Tibial nerve (tissue), 4 donors: Measurements from ENCODE around the gene GNAQ.

Experiments used
- EP300 ChIP-seq, 2 donors: sonication (generic); formaldehyde crosslinking; IDR thresholded peaks; one replicate each; pipeline ENCODE4 v1.6.1; 2017; ENCODE audit warnings: antibody characterized with exemption in 2 of 2, mild to moderate bottlenecking in 1 of 2
- POLR2A ChIP-seq, 2 donors: fragments of 450-650 bp; IDR thresholded peaks; one replicate each; pipeline ENCODE4 v1.6.1; 2017; ENCODE audit warnings: antibody characterized with exemption in 2 of 2, mild to moderate bottlenecking in 2 of 2, moderate library complexity in 2 of 2
- TF ChIP-seq, protein P1 (sequence below), 5 experiments: fragments of 200-600 bp in 3 of 5; fragments of 450-650 bp in 2 of 5; sonication (generic) in 3 of 5; IDR thresholded peaks; one replicate each; pipeline ENCODE4 v1.5.1; 2016 to 2019; ENCODE audit warnings: antibody characterized with exemption in 5 of 5, mild to moderate bottlenecking in 3 of 5, moderate library complexity in 2 of 5

DNA sequence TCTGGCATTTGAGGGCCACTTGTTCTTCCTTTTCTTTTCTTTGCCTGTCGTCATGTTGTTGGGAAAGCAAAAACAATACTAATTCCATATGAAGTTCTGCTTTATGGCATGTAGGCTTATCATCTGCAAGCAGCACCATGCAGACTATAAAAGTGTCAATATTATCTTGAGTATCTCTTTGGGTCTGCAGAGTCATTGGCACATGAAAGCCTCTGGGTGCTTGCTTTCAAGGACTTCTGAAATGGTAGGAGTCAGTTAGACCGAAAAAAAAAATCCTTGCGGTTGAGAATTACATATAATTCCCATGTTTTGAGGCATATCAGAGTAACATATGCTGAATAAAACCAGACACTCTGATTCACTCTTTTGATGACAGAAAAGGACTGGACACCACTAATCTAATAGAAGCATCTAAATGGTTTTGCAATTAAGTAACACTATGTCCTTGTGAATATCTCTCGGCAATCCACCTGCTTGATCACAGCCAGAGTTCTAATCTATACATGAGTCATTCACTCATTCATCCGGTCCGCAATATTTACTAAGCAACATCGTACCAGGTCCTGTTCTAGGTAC lies 44.4 kb downstream of the GNAQ start:
- TF ChIP-seq, protein P1, sequence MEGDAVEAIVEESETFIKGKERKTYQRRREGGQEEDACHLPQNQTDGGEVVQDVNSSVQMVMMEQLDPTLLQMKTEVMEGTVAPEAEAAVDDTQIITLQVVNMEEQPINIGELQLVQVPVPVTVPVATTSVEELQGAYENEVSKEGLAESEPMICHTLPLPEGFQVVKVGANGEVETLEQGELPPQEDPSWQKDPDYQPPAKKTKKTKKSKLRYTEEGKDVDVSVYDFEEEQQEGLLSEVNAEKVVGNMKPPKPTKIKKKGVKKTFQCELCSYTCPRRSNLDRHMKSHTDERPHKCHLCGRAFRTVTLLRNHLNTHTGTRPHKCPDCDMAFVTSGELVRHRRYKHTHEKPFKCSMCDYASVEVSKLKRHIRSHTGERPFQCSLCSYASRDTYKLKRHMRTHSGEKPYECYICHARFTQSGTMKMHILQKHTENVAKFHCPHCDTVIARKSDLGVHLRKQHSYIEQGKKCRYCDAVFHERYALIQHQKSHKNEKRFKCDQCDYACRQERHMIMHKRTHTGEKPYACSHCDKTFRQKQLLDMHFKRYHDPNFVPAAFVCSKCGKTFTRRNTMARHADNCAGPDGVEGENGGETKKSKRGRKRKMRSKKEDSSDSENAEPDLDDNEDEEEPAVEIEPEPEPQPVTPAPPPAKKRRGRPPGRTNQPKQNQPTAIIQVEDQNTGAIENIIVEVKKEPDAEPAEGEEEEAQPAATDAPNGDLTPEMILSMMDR (IDR thresholded peaks at IDR 0.05) = no peak
- no peak for TF ChIP-seq POLR2A (IDR thresholded peaks at IDR 0.05)
- TF ChIP-seq EP300 (IDR thresholded peaks at IDR 0.05) = no peak
